Measurements from ENCODE around the gene MEGF8. TPM values are rescaled to one million over a fixed set of nuclear protein-coding genes. Genes with fewer than 3 reads are reported as not detected.

MEGF8 gene
- total and polyA plus RNA-seq, 2 of the 8 experiments (the other 6 are each of a cell fraction or from before 2014, with no cell fraction given) = 13.0 to 23.7 TPM

DNA sequence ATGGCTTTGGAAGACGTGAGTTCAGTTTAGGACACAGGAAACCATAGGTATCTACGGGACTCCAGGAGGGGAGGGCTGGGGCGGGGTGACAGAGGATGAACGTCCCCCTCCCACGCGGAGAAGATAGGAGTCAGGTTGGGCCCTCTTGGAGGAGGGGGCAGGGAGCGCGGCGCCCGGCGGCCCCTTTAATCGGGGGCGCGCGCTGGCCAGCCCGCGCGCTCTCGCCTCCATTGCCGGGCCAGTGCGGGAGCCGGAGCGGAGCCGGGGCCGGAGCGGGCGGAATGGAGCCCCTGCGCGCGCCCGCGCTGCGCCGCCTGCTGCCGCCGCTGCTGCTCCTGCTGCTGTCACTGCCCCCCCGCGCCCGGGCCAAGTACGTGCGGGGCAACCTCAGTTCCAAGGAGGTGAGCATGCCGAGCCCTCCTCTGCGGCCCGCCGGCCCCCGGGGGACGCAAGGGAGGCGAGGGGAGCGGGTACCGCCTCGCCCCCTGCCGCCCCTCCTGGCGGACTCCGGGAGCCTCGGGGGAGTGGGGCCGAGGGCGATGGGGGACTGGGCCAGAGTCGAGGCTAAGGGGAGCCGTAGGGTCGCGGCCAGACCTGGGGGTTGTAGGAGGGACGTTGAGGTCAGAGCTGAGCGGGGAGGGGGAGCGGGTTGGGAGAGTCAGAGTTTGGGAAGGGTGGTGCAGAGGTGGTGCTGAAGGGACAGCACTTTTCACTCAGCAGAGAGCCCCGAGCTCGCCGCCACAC, 12.2 kb upstream of the MEGF8 start, which contains the start of gene TMEM145 (continued):
- no peak for TF ChIP-seq NANOG (IDR thresholded peaks at IDR 0.05; ENCODE audit: insufficient read depth, low read depth, low read length, poor library complexity, severe bottlenecking)
- no peak for TF ChIP-seq ZNF274 (IDR thresholded peaks at IDR 0.05; ENCODE audit: borderline replicate concordance, extremely low read depth, low read length)
- no peak for TF ChIP-seq CHD7 (IDR thresholded peaks at IDR 0.05; ENCODE audit: insufficient replicate concordance, low read length)
- no peak for TF ChIP-seq CHD2 (IDR thresholded peaks at IDR 0.05; ENCODE audit: low read length)
- no peak for TF ChIP-seq YY1 (IDR thresholded peaks at IDR 0.05; ENCODE audit: low read depth, low read length)
- TF ChIP-seq SIN3A (conservative IDR thresholded peaks at IDR 0.05 in 1 of 2, IDR thresholded peaks at IDR 0.05 in 1 of 2; ENCODE audit: low read depth in 1 of 2, low read length in 2 of 2) = peak in 1 of 2 experiments; percentile 88; a peak in 2 of 4 replicates
- peak; percentile 88 for TF ChIP-seq ASH2L (IDR thresholded peaks at IDR 0.05; ENCODE audit: low read length)
- TF ChIP-seq TEAD4 (IDR thresholded peaks at IDR 0.05; ENCODE audit: low read depth, low read length) = no peak
- no peak for TF ChIP-seq JUN (IDR thresholded peaks at IDR 0.05; ENCODE audit: low read depth, low read length)
- no peak for TF ChIP-seq CBX8 (IDR thresholded peaks at IDR 0.05; ENCODE audit: borderline replicate concordance, low read depth, low read length)
